PFSK-1 (cell line): ENCODE data around the gene RAD51B.

Experiments
- FOXP2 ChIP-seq: optimal IDR thresholded peaks from 2 replicates; pipeline ENCODE3; 2011; ENCODE audit warnings: borderline replicate concordance, control low read depth, inconsistent platforms; ENCODE audit not compliant: insufficient read depth; ENCODE audit errors: extremely low read length, extremely low read depth
- POLR2AphosphoS5 ChIP-seq: IDR thresholded peaks from 2 replicates; pipeline ENCODE4 v1.6.1; 2012; ENCODE audit warnings: low read depth, mild to moderate bottlenecking, control low read depth, low read length, moderate library complexity
- TAF1 ChIP-seq: IDR thresholded peaks from 2 replicates; pipeline ENCODE4 v1.6.1; 2012; ENCODE audit warnings: low read length, control low read depth, borderline replicate concordance; ENCODE audit not compliant: insufficient read depth
- TF ChIP-seq, protein P1 (sequence below), 2 experiments: IDR thresholded peaks; 2 replicates each; pipeline versions ENCODE4 v1.6.1 to v1.8.0; 2011 to 2012; ENCODE audit warnings: low read depth in 2 of 2, low read length in 2 of 2, control low read depth in 1 of 2, inconsistent platforms in 1 of 2, mild to moderate bottlenecking in 1 of 2, moderate library complexity in 1 of 2; ENCODE audit not compliant: insufficient read depth in 1 of 2

DNA sequence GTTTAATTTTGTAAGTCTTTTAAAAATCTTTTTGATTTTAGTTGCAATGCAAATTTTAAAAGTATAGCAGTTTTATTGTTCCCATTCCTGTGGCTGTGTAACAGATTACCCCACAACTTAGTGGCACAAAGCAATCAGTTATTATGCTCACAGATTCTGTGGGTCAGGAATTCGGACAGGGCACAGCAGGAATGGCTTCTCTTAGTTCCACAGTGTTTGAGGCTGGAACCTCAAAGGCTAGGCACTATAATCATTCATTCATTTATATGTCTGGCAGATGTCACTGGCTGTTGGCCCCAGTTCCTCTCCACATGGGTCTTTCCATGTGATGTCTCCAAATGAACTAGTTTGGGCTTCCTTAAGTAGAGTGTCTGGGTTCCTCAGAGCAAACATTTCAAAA lies 193.3 kb downstream of the RAD51B start:
- TF ChIP-seq FOXP2 (no peak), POLR2AphosphoS5 (no peak), TAF1 (no peak)
- TF ChIP-seq, protein P1, sequence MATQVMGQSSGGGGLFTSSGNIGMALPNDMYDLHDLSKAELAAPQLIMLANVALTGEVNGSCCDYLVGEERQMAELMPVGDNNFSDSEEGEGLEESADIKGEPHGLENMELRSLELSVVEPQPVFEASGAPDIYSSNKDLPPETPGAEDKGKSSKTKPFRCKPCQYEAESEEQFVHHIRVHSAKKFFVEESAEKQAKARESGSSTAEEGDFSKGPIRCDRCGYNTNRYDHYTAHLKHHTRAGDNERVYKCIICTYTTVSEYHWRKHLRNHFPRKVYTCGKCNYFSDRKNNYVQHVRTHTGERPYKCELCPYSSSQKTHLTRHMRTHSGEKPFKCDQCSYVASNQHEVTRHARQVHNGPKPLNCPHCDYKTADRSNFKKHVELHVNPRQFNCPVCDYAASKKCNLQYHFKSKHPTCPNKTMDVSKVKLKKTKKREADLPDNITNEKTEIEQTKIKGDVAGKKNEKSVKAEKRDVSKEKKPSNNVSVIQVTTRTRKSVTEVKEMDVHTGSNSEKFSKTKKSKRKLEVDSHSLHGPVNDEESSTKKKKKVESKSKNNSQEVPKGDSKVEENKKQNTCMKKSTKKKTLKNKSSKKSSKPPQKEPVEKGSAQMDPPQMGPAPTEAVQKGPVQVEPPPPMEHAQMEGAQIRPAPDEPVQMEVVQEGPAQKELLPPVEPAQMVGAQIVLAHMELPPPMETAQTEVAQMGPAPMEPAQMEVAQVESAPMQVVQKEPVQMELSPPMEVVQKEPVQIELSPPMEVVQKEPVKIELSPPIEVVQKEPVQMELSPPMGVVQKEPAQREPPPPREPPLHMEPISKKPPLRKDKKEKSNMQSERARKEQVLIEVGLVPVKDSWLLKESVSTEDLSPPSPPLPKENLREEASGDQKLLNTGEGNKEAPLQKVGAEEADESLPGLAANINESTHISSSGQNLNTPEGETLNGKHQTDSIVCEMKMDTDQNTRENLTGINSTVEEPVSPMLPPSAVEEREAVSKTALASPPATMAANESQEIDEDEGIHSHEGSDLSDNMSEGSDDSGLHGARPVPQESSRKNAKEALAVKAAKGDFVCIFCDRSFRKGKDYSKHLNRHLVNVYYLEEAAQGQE (IDR thresholded peaks at IDR 0.05; ENCODE audit: insufficient read depth in 1 of 2, low read depth in 2 of 2, low read length in 2 of 2), result no peak
